ENCODE data around the gene RHOC.

DNA sequence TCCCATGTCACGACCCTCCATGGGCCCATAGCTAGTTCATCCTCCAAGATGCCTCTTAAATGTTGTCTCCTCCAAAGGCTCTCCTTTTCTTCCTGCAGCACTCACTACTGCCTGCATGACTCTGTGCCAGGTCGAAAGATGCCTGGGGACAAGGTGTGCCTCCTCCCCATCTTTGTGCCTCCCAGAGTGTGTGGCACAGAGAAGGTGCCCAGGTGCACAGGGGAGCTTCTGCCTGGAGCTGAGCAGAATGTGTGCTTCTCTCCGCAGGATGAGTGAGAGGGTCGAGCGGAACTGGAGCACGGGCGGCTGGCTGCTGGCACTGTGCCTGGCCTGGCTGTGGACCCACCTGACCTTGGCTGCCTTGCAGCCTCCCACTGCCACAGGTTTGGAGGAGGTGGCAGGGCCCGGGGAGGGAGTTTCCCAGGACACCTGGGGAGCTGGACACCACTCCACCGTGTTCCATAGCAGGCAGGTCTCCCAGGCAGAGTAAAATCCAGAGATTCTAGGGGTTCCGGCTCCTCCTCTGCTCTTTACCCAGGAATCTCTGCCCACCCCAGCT, 15.1 kb upstream of the RHOC start:
- TF ChIP-seq, protein P1, sequence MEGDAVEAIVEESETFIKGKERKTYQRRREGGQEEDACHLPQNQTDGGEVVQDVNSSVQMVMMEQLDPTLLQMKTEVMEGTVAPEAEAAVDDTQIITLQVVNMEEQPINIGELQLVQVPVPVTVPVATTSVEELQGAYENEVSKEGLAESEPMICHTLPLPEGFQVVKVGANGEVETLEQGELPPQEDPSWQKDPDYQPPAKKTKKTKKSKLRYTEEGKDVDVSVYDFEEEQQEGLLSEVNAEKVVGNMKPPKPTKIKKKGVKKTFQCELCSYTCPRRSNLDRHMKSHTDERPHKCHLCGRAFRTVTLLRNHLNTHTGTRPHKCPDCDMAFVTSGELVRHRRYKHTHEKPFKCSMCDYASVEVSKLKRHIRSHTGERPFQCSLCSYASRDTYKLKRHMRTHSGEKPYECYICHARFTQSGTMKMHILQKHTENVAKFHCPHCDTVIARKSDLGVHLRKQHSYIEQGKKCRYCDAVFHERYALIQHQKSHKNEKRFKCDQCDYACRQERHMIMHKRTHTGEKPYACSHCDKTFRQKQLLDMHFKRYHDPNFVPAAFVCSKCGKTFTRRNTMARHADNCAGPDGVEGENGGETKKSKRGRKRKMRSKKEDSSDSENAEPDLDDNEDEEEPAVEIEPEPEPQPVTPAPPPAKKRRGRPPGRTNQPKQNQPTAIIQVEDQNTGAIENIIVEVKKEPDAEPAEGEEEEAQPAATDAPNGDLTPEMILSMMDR (IDR thresholded peaks at IDR 0.05; ENCODE audit: borderline replicate concordance, extremely low read depth, low read length, poor library complexity, severe bottlenecking), result no peak
- no peak for TF ChIP-seq EZH2 (IDR thresholded peaks at IDR 0.05; ENCODE audit: borderline replicate concordance, low read depth, low read length, severe bottlenecking)

Measured in DND-41 (cell line).